Muscle of leg (tissue), 11 donors: ENCODE measurements around the gene CLTCL1. TPM values are rescaled to one million over a fixed set of nuclear protein-coding genes. Genes with fewer than 3 reads are reported as not detected.

Experiments
- DNase-seq: peaks from one replicate; pipeline ENCODE4 v3.0.0; 2013
- H3K27ac ChIP-seq: one replicate; pipeline ENCODE4 v1.5.1; 2013; ENCODE audit warnings: mild to moderate bottlenecking, low read length, control low read depth
- H3K27me3 ChIP-seq: one replicate; pipeline ENCODE4 v1.6.1; 2013; ENCODE audit warnings: low read length; ENCODE audit not compliant: control insufficient read depth, insufficient read depth
- H3K36me3 ChIP-seq: one replicate; pipeline ENCODE4 v1.6.1; 2013; ENCODE audit warnings: low read length; ENCODE audit not compliant: control insufficient read depth, insufficient read depth
- H3K4me1 ChIP-seq: one replicate; pipeline ENCODE4 v1.6.1; 2013; ENCODE audit warnings: low read length; ENCODE audit not compliant: control insufficient read depth, insufficient read depth
- H3K4me3 ChIP-seq: one replicate; pipeline ENCODE4 v1.5.1; 2013; ENCODE audit warnings: low read length, control low read depth
- H3K9me3 ChIP-seq: replicated peaks from 2 replicates; pipeline ENCODE4 v1.6.1; 2013; ENCODE audit warnings: low read depth, low read length; ENCODE audit not compliant: control insufficient read depth
- WGBS: methylation state at CpG from one replicate; pipeline ENCODE4 v1.1.5; 2013; ENCODE audit warnings: missing lambda C conversion rate; ENCODE audit not compliant: insufficient coverage; 5-methylcytosine and 5-hydroxymethylcytosine counted together
- polyA plus RNA-seq, 8 donors: library from polyadenylated mRNA; unstranded; fragments of 120-200 nt; gene quantifications; one replicate each; pipeline versions ENCODE4 v1.2.1 to v1.2.3, GENCODE V29; 2013; ENCODE audit warnings: inconsistent platforms in 1 of 8, low replicate concordance in 1 of 8; ENCODE audit not compliant: insufficient read length in 8 of 8, insufficient read depth in 1 of 8
- total RNA-seq: library from RNA; stranded (reverse); fragments of 120-200 nt; gene quantifications from one replicate; pipeline ENCODE4 v1.2.4, GENCODE V29; 2013

CLTCL1 gene
- total and polyA plus RNA-seq, 9 donors, result 11.9 to 23.4 (median 19.1) TPM

DNA sequence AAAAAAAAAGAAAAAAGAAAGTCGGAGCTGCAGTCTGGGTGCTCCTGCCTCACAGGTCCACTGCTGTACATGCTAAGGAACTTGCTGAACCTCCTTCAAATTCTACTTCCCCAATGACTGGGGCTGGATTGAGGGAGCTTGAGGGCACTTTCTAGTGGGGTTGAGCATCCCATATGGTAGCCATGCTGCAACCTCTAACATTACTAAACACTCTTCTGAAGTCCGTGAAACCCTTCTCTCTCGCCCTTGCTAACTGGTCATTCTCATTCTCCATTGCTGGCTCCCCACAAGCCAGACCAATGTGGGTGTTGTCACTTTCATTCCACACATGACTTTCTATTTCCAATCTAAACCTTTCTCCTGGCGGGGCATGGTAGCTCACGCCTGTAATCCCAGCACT is 148.3 kb downstream of the CLTCL1 start:
- no peak overlapping the region for H3K27ac ChIP-seq
- no peak overlapping the region for H3K4me3 ChIP-seq
- H3K9me3 ChIP-seq, result no peaks in the 10 kb centered on the region
- peaks cover 11% of the 10 kb centered on the region for H3K4me1 ChIP-seq
- H3K36me3 ChIP-seq, result peaks cover 44% of the 10 kb centered on the region
- DNase-seq, result no peak
- 87% methylated on average over 4 of the region's 5 CpGs for WGBS
- peaks cover 20% of the 10 kb centered on the region for H3K27me3 ChIP-seq

DNA sequence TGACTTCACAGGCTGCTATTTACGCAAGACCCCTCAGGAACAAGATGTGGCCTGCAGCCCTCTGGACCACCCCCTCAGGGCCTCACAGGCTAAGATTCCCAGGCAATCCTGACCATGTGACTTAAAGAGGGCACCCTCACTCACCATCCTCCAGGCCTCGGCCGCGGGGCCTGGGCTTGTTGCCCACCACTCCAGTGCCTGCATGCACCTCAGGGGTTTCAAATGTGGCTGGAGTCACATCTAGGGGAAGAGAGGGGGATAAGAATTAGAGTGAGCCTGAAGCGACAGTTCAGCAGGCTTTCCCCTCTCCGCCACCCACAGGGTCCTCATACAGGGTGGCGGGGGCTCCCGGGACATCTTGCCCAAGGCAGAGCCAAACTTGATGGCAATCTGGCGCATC is 149.1 kb downstream of the CLTCL1 start:
- H3K27ac ChIP-seq, result no peak overlapping the region
- H3K27me3 ChIP-seq, result peaks cover 12% of the 10 kb centered on the region
- 97% methylated on average over 4 of the region's 9 CpGs for WGBS
- H3K36me3 ChIP-seq, result peaks cover 52% of the 10 kb centered on the region
- peaks cover 11% of the 10 kb centered on the region for H3K4me1 ChIP-seq
- no peaks in the 10 kb centered on the region for H3K9me3 ChIP-seq
- DNase-seq, result no peak
- H3K4me3 ChIP-seq, result no peak overlapping the region

DNA sequence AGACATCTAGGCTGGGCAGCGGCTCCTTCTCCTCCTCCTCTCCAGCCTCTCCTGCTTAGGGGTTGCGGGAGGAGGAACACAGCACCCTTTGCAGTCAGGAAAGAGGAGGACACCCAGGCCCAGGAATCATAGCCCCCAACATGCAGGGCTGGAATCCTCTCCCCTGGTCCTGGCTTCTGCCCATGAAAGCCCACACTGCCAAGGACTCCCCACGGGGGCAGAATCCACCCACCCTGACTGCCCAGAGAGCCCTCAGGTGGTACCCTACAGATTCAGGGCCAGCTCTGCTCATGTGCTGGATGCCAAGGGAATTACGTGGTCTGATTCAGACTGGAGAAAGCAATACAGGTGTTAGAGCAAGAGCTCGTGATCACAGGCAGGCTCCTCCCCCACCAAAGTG is 151.5 kb downstream of the CLTCL1 start:
- peaks cover 72% of the 10 kb centered on the region for H3K36me3 ChIP-seq
- peaks cover 11% of the 10 kb centered on the region for H3K4me1 ChIP-seq
- WGBS, result 82% methylated on average over 4 of the region's 5 CpGs
- H3K9me3 ChIP-seq, result no peaks in the 10 kb centered on the region
- DNase-seq, result no peak
- H3K27me3 ChIP-seq, result no peaks in the 10 kb centered on the region
- no peak overlapping the region for H3K27ac ChIP-seq
- no peak overlapping the region for H3K4me3 ChIP-seq

DNA sequence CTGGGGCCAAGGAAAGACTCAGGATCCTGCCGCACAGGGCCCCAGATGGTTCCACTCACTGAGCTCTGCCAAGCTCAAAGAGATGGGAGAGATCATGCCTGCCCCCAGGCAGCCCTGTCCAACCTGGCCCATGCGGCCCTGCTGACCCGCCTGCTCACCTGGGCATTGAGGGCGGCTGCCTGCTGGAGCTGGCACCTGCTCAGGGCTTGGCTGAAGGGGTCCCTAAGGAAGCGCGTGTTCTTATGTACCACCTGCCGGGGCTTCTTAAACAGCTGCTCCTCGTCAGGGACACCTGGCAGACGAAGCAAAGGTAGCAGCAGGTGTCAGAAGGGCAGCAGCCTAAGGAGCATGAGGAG is 152.5 kb downstream of the CLTCL1 start:
- H3K4me1 ChIP-seq, result peaks cover 9% of the 10 kb centered on the region
- 88% methylated on average over 9 of the region's 9 CpGs for WGBS

DNA sequence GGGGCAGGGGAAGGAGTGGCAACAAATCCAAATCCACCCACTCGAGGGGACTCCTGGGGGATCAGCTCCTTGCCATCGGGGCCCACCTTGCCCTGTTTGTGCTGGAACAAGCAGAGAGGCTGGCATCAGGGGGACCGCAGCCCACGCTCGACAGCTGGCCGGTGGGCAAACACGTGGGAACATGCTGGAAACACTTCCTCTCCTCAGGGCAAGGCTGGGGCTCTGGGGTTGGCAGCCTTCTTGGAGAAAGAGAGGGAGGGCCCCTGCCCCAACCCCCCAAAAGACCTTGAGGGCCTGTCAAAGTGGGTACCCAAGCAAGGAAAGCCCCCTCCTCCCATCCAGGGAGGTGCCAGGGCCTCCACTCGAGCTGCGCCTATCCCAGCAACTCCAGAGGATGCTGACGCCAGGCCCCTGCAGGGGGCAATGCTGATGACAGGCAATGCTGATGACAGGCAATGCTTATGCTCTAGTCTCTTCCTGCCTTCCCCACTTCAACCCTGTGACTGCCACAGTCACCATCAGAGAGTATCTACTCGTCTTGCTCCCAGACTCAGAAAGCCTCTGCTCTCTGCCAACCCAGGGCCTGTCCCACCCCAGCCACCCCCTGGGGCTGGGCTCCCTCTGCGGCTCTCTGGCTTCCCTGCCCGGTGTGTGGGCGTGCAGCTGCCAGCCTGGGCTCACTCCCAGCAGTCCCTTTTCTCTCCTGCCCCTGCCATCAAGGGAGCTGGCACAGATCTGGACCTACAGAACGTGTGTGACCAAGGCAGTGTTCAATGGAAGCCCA is 153.1 kb downstream of the CLTCL1 start:
- peaks cover 87% of the 10 kb centered on the region for H3K36me3 ChIP-seq
- 80% methylated on average over 8 of the region's 15 CpGs for WGBS
- H3K4me3 ChIP-seq, result no peak overlapping the region

More for the DNA sequence above, 152.5 kb downstream of the CLTCL1 start:
- H3K9me3 ChIP-seq, result no peaks in the 10 kb centered on the region
- H3K4me3 ChIP-seq, result no peak overlapping the region
- peaks cover 82% of the 10 kb centered on the region for H3K36me3 ChIP-seq
- DNase-seq, result no peak
- H3K27me3 ChIP-seq, result no peaks in the 10 kb centered on the region
- no peak overlapping the region for H3K27ac ChIP-seq

DNA sequence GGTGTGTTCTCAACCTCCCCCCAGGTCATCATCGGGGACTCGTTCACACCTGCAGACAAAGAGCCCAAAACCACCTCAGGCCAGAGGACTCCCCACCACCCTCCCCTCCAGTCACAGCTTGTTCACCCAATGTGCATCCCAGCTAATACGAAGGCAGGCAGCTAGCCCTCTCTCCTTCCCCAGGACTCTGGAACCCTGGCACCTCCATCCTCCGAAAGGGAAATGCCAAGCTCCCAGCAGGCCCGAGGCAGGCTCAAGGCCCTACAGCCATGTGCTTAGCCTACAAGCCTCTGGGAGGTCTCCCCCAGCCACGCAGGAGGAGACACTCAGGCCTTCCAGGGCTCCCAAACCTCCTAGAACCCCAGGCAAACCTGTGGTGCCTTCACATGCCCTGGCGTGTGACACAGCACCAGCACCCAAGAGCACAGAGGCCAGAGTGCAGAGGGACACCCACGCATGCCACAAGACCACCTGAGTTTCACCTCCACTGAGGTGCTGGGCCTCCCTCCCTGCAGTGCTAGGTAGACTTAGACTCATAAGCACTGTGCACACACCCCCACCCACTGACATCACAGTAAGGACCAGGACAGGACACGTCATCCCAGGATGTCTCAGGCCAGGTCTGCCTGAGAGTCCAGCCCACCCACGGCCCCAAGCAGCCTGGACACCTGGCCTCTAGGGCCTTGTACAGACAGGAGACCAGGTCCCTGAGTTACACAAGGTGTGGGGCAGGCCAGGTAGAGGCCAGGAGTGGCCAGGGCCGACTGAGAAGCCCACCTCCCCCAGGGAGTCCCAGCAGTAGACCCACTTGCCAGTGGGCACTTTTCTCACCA is 153.9 kb downstream of the CLTCL1 start:
- H3K4me3 ChIP-seq, result no peak overlapping the region
- DNase-seq, result no peak
- no peaks in the 10 kb centered on the region for H3K4me1 ChIP-seq
- H3K36me3 ChIP-seq, result peaks cover 92% of the 10 kb centered on the region
- H3K27ac ChIP-seq, result no peak overlapping the region
- 91% methylated on average over 11 of the region's 11 CpGs for WGBS
- no peaks in the 10 kb centered on the region for H3K27me3 ChIP-seq
- no peaks in the 10 kb centered on the region for H3K9me3 ChIP-seq

More for the DNA sequence above, 153.1 kb downstream of the CLTCL1 start:
- Histone ChIP-seq H3K4me1 (peaks cover 3% of the 10 kb centered on the region), H3K27me3 (no peaks in the 10 kb centered on the region), H3K9me3 (no peaks in the 10 kb centered on the region), H3K27ac (no peak overlapping the region)
- no peak for DNase-seq

DNA sequence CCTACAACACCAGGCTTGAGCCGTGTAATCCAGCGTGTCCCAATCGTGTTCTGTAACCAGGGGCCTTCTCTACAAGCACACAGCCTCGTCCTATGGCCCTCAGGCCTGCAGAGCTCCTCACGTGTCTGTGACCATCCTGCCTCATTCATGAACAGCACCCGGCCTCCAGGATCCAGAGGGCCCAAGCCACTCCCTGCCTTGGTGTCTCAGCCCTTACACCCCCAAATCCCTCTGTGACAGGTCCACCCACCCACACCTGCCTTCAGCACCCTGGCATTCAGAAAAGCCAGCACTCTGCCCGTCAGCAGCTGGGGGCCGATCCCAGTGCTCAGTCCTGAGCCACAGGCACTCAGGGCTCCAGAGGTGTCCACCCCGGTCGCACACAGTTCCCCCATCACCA is 154.6 kb downstream of the CLTCL1 start:
- Histone ChIP-seq H3K27me3 (no peaks in the 10 kb centered on the region), H3K27ac (no peak overlapping the region), H3K4me1 (no peaks in the 10 kb centered on the region), H3K4me3 (no peak overlapping the region), H3K36me3 (peaks cover 85% of the 10 kb centered on the region), H3K9me3 (no peaks in the 10 kb centered on the region)
- no peak for DNase-seq
- WGBS, result 97% methylated on average over 10 of the region's 10 CpGs

DNA sequence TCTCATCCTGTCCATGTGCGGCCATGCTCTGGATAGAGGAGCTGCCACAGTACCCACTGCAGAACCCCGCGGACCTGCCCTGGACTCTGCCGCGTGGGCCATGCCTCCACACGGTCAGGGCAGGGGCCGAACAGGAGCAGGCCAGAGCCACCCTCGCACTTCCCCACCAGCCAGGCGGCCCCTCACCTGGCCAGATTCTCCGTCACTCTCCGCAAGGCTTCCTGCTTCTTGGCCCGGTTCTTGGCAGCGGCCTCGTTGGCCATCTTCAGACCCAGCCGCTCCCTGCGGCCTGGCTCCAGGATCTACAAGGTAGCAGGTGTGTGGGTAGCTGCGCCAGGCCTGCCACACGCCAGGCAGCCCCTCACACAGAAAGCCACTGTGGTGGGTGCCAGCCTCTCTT is 156.6 kb downstream of the CLTCL1 start:
- H3K4me3 ChIP-seq, result no peak overlapping the region
- DNase-seq, result no peak
- no peak overlapping the region for H3K27ac ChIP-seq
- 90% methylated on average over 13 of the region's 18 CpGs for WGBS
- H3K27me3 ChIP-seq, result no peaks in the 10 kb centered on the region
- no peaks in the 10 kb centered on the region for H3K9me3 ChIP-seq
- peaks cover 65% of the 10 kb centered on the region for H3K36me3 ChIP-seq
- no peaks in the 10 kb centered on the region for H3K4me1 ChIP-seq

DNA sequence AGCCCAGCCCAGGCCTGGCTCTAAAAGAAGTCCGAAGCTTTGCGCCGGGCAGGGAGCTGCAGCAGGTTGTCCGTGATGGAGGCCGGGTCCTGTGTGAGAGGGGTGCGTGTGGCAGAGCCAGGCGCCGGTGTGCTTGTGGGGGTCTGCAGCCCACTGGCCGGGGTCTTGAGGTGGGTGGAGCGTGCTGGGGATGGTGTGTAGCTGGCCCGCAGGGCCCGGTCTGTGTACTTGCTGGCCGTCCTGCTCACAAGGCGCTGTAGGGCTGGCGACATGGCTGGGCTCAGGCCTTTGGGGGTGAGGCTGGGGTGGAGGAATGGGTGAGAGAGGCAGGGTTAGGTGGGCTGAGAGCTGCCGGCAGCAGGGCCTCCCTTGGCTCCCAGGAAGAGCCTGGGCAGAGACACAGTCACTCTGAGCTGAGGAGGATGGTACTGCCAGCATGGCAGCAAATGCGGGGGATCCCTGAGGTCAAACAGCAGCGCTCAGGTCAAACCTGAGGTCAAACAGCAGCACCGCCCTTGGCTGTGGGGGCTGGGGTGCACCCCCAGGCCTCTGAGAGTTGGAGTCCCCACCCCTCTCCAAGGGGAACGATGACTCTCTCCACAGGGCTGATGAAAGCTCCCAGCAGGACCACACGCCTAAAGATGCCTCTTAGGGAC is 157.2 kb downstream of the CLTCL1 start:
- H3K27me3 ChIP-seq, result no peaks in the 10 kb centered on the region
- no peaks in the 10 kb centered on the region for H3K9me3 ChIP-seq
- H3K36me3 ChIP-seq, result peaks cover 59% of the 10 kb centered on the region
- no peak overlapping the region for H3K27ac ChIP-seq
- H3K4me1 ChIP-seq, result no peaks in the 10 kb centered on the region
- no peak for DNase-seq
- 92% methylated on average over 20 of the region's 21 CpGs for WGBS
- no peak overlapping the region for H3K4me3 ChIP-seq

DNA sequence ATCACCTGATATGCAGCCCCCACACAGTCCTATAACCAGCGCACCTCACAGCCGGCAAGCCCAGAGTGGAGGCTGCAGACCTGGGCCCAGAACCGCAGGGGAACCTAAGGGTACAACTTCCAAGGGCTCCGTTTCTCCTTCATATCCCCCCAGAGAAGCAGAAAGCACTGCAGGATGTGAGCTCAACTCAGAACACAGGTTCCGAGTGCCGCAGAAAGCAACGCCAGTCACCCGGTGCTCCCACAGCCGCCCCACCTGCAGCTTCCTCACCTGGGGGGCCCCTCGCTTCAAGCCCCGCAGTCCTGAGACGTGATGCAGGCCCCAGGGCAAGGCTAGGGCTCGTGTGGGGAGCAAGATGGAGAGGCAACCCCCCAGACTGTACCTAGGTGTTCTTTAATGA is 158.0 kb downstream of the CLTCL1 start:
- H3K9me3 ChIP-seq, result no peaks in the 10 kb centered on the region
- no peaks in the 10 kb centered on the region for H3K4me1 ChIP-seq
- H3K4me3 ChIP-seq, result no peak overlapping the region
- WGBS, result 97% methylated on average over 12 of the region's 13 CpGs
- H3K27me3 ChIP-seq, result no peaks in the 10 kb centered on the region
- no peak overlapping the region for H3K27ac ChIP-seq
- peaks cover 52% of the 10 kb centered on the region for H3K36me3 ChIP-seq
- DNase-seq, result no peak
